Panc1 (cell line): Measurements from ENCODE around the gene BBS9. TPM values are rescaled to one million over a fixed set of nuclear protein-coding genes. Genes with fewer than 3 reads are reported as not detected.

Source experiments
- ATAC-seq: fragments of 200-7000 bp; cut with Tn5 transposase; 2 replicates; pipeline ENCODE4 v1.9.1; 2020; ENCODE audit warnings: mild to moderate bottlenecking, moderate library complexity
- BruUV-seq: library from RNA; stranded (reverse); fragments of 400-500 nt; replicated peaks from 2 replicates; lab custom pipeline; 2021; lab: Mats Ljungman, UMichigan
- CTCF ChIA-PET: fragments of 300-600 bp; sonication (Branson Sonifier 250); formaldehyde crosslinking; loops from one replicate; lab custom pipeline; 2022; ENCODE audit warnings: antibody characterized with exemption; lab: Charles Lee
- POLR2A ChIA-PET: fragments of 300-600 bp; sonication (Branson Sonifier 250); formaldehyde crosslinking; loops from one replicate; lab custom pipeline; 2022; ENCODE audit warnings: antibody characterized with exemption; lab: Charles Lee
- DNase-seq: peaks from one replicate; pipeline ENCODE4 v3.0.0-alpha.2; 2010; ENCODE audit warnings: low read depth, low spot score
- H3K27ac ChIP-seq: 2 replicates; pipeline ENCODE4 v1.5.1; 2011; ENCODE audit warnings: mild to moderate bottlenecking, low read length, inconsistent platforms
- H3K27me3 ChIP-seq: fragments of 200-500 bp; sonication (Bioruptor generic); 2 replicates; pipeline ENCODE4 v1.6.0; 2014; ENCODE audit warnings: low read length, inconsistent platforms; ENCODE audit not compliant: control insufficient read depth, insufficient read depth
- H3K36me3 ChIP-seq: fragments of 200-500 bp; sonication (Bioruptor generic); 2 replicates; pipeline ENCODE4 v1.5.1; 2014; ENCODE audit warnings: inconsistent platforms, mild to moderate bottlenecking, low read length, moderate library complexity; ENCODE audit not compliant: control insufficient read depth, insufficient read depth
- H3K4me1 ChIP-seq: 2 replicates; pipeline ENCODE4 v1.5.1; 2011; ENCODE audit warnings: inconsistent platforms, mild to moderate bottlenecking, low read length, moderate library complexity; ENCODE audit not compliant: control insufficient read depth, insufficient read depth
- H3K4me3 ChIP-seq, 2 experiments: 2 replicates each; pipeline ENCODE4 v1.5.1; 2011 to 2012; ENCODE audit warnings: low read depth in 2 of 2, low read length in 2 of 2, mild to moderate bottlenecking in 2 of 2, inconsistent platforms in 1 of 2, moderate library complexity in 1 of 2
- H3K9me3 ChIP-seq: fragments of 200-500 bp; sonication (Bioruptor generic); 2 replicates; pipeline ENCODE4 v1.5.1; 2014; ENCODE audit warnings: low read depth, mild to moderate bottlenecking, inconsistent platforms, low read length, moderate library complexity; ENCODE audit not compliant: control insufficient read depth, insufficient read depth
- CTCF ChIP-seq: fragments of 450-650 bp; IDR thresholded peaks from 2 replicates; pipeline ENCODE4 v1.5.1; 2017; ENCODE audit warnings: mild to moderate bottlenecking
- POLR2AphosphoS5 ChIP-seq: IDR thresholded peaks from 2 replicates; pipeline ENCODE4 v1.6.1; 2012; ENCODE audit warnings: mild to moderate bottlenecking, low read depth, low read length, moderate library complexity
- SIN3A ChIP-seq: IDR thresholded peaks from 2 replicates; pipeline ENCODE4 v1.6.1; 2012; ENCODE audit warnings: low read depth, mild to moderate bottlenecking, low read length, moderate library complexity, borderline replicate concordance; ENCODE audit not compliant: insufficient read depth
- TCF7L2 ChIP-seq: IDR thresholded peaks from 2 replicates; pipeline ENCODE4 v1.6.1; 2011; ENCODE audit warnings: mild to moderate bottlenecking, low read depth, low read length, inconsistent platforms
- in situ Hi-C: cut with HindIII; loops from 2 replicates; pipeline ENCODE4 v1.10.0; 2016; ENCODE audit warnings: low sequenced_read_pairs, low pct_unique_long_range_greater_than_20kb
- intact Hi-C: fragments of 100-400 bp; cut with micrococcal nuclease; formaldehyde crosslinking; loops from one replicate; pipeline ENCODE4 v1.10.0; 2022; ENCODE audit not compliant: unreplicated experiment
- total RNA-seq: library from RNA; stranded (reverse); gene quantifications from one replicate; pipeline ENCODE4 v1.2.1, GENCODE V29; 2021; ENCODE audit not compliant: unreplicated experiment
- TF ChIP-seq, protein P1 (sequence below), 2 experiments: IDR thresholded peaks; 2 replicates each; pipeline ENCODE4 v1.6.1; 2011 to 2012; ENCODE audit warnings: low read depth in 2 of 2, control low read depth in 1 of 2, low read length in 1 of 2, mild to moderate bottlenecking in 1 of 2, moderate library complexity in 1 of 2; ENCODE audit not compliant: insufficient read depth in 1 of 2

The BBS9 gene
- total RNA-seq, 1 experiment from 2014 or later, result 6.9 TPM

- in situ Hi-C loops, result no loop called here
- ChIA-PET CTCF (interaction anchor here (0.6 kb wide), 1 partner anchor 64 kb away, joined by 3 read pairs; no protein-coding TSS in a partner anchor), POLR2A (no interaction called here)
- Histone ChIP-seq H3K4me3 (no peak overlapping the region), H3K27ac (no peak overlapping the region), H3K27me3 (no peaks in the 10 kb centered on the region), H3K4me1 (no peaks in the 10 kb centered on the region), H3K36me3 (no peaks in the 10 kb centered on the region), H3K9me3 (no peaks in the 10 kb centered on the region)
- DNase-seq (no peak), ATAC-seq (no peak)
- TF ChIP-seq, protein P1, sequence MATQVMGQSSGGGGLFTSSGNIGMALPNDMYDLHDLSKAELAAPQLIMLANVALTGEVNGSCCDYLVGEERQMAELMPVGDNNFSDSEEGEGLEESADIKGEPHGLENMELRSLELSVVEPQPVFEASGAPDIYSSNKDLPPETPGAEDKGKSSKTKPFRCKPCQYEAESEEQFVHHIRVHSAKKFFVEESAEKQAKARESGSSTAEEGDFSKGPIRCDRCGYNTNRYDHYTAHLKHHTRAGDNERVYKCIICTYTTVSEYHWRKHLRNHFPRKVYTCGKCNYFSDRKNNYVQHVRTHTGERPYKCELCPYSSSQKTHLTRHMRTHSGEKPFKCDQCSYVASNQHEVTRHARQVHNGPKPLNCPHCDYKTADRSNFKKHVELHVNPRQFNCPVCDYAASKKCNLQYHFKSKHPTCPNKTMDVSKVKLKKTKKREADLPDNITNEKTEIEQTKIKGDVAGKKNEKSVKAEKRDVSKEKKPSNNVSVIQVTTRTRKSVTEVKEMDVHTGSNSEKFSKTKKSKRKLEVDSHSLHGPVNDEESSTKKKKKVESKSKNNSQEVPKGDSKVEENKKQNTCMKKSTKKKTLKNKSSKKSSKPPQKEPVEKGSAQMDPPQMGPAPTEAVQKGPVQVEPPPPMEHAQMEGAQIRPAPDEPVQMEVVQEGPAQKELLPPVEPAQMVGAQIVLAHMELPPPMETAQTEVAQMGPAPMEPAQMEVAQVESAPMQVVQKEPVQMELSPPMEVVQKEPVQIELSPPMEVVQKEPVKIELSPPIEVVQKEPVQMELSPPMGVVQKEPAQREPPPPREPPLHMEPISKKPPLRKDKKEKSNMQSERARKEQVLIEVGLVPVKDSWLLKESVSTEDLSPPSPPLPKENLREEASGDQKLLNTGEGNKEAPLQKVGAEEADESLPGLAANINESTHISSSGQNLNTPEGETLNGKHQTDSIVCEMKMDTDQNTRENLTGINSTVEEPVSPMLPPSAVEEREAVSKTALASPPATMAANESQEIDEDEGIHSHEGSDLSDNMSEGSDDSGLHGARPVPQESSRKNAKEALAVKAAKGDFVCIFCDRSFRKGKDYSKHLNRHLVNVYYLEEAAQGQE (IDR thresholded peaks at IDR 0.05; ENCODE audit: insufficient read depth in 1 of 2, low read depth in 2 of 2, low read length in 1 of 2), result no peak
- TF ChIP-seq CTCF, result no peak
- no peak for TF ChIP-seq POLR2AphosphoS5
- no peak for TF ChIP-seq SIN3A
- TF ChIP-seq TCF7L2, result no peak
- intact Hi-C loops, result no loop called here
- no TSS peak for BruUV-seq
Measured at GRCh38 chr7:33179519-33179918, 50.2 kb downstream of the BBS9 start.

DNA sequence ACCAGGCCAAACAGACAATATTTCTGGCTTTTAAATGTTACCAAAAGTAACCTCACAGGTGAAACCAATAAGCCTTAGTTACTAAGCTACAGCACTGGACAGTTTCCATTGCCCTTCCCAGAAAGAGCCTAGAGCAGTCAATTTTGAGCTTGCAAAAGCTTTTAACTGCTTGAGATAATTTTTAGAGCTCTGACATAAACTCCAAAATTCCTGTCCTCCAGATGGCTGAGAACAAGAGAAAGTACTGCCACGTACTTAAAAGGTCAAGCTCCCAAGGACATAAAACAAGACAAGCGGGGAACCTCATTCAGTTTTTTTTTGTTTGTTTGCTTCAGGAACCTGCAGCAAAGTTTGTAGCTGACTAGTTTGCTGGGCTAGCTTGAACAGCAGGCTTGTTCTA, 54.1 kb downstream of the BBS9 start:
- BruUV-seq, result no TSS peak
- CTCF ChIA-PET, result interaction anchor here (0.6 kb wide), 1 partner anchor 750 kb away, joined by 6 read pairs; no protein-coding TSS in a partner anchor
- Histone ChIP-seq H3K27ac (no peak overlapping the region), H3K4me1 (no peaks in the 10 kb centered on the region), H3K9me3 (no peaks in the 10 kb centered on the region), H3K4me3 (no peak overlapping the region), H3K36me3 (no peaks in the 10 kb centered on the region), H3K27me3 (peaks cover 2% of the 10 kb centered on the region; the same call in 1 of the 2 replicates)
- intact Hi-C loops (loop anchor here (10.0 kb wide), 1 partner anchor 711 kb away; no protein-coding TSS in a partner anchor), in situ Hi-C loops (no loop called here)
- DNase-seq, result no peak
- TF ChIP-seq POLR2AphosphoS5, result no peak
- TF ChIP-seq SIN3A, result no peak
- TF ChIP-seq TCF7L2, result no peak
- TF ChIP-seq, protein P1 (IDR thresholded peaks at IDR 0.05; ENCODE audit: insufficient read depth in 1 of 2, low read depth in 2 of 2, low read length in 1 of 2), result no peak
- no peak for TF ChIP-seq CTCF
- POLR2A ChIA-PET, result no interaction called here
- ATAC-seq, result no peak
